GM12873 (cell line): ENCODE results near the gene MED31.

Source experiments
- TF ChIP-seq, protein P1 (sequence below): IDR thresholded peaks from 2 replicates; pipeline ENCODE4 v1.5.1; 2012; ENCODE audit warnings: low read depth, mild to moderate bottlenecking, moderate library complexity, low read length, control low read depth; ENCODE audit not compliant: insufficient read depth; ENCODE audit errors: missing control alignments

Gene MED31

DNA sequence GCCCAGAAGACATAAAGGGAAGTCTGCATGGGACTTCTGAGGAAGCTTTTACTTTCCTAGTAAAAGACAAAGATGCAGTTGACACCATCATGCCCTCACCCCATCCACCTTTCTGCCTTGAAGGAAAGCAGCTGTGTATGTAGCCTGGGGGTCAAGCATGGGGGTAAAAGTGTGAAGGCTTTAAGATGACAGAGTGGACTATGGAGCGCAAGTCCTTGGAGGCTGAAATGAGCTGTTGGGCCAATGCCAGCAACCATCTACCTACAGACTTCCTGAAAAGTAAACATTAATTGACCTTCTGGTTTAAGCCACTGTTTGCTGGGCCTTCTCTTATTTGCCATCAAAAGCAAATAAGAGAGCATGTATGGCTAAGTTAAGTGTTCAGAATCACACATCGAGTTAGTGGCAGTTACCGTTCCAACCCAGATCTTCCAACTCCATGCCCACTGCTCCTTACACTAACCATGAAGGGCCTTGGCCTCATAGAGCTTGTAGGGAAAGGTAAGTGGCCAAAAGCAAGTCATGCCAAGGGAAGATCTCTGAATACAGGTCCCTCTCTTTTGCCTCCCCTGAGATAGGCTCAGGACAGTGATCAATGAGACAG, 31.8 kb upstream of the MED31 start:
- TF ChIP-seq, protein P1, sequence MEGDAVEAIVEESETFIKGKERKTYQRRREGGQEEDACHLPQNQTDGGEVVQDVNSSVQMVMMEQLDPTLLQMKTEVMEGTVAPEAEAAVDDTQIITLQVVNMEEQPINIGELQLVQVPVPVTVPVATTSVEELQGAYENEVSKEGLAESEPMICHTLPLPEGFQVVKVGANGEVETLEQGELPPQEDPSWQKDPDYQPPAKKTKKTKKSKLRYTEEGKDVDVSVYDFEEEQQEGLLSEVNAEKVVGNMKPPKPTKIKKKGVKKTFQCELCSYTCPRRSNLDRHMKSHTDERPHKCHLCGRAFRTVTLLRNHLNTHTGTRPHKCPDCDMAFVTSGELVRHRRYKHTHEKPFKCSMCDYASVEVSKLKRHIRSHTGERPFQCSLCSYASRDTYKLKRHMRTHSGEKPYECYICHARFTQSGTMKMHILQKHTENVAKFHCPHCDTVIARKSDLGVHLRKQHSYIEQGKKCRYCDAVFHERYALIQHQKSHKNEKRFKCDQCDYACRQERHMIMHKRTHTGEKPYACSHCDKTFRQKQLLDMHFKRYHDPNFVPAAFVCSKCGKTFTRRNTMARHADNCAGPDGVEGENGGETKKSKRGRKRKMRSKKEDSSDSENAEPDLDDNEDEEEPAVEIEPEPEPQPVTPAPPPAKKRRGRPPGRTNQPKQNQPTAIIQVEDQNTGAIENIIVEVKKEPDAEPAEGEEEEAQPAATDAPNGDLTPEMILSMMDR: no peak

DNA sequence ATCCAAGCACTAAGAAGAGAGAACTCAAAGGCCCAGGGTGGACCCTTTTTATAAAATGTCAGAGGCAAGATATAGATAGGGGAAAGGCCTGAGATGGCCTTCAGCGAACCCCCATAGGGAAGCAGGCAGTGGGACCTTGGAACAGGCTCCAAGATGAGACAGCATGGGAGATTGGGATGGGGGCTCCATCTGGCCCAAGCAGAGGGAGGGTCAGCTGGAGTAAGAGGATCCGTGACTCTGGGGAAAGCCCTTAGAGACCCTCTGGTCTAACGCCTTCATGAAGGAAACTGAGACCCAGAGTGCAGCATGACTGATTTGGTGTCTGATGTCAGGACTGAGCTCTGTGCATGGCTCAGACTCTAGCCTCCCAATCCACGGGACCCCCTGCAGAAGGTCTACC, 30.9 kb upstream of the MED31 start:
- TF ChIP-seq, protein P1: no peak

DNA sequence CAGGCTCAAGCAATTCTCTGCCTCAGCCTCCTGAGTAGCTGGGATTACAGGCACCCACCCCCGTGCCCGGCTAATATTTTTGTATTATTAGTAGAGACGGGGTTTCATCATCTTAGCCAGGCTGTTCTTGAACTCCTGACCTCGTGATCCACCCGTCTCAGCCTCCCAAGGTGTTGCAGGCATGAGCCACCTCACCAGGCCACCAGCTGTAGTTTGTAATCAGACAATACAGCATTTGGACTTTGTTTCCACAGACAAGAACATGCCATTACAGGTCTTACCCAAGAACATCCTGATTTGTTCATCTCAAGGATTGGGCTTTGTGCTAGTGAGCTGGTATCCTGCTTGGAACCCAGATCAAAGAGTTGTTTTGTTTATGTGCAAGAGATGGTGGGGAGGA, 30.3 kb upstream of the MED31 start:
- TF ChIP-seq, protein P1: no peak

DNA sequence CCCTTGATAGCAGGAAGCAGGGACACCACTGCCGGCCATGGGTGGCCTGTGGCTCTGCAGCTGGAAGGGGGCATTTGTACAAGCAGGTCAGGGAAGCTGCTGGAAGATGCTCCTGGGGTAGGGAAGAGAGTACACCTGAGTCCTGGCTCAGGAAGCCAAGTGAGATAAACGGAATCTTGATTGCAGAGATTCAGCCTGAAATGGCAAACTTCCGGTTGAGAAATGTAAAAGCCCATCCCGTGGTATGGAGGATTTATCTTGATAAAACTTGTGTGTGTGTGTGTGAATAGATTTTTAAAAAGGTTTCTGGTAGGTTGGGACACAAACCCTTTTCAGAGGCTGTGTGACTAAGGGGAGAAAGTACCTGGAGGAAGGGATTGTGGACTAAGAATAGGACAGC, 29.8 kb upstream of the MED31 start:
- TF ChIP-seq, protein P1: no peak

DNA sequence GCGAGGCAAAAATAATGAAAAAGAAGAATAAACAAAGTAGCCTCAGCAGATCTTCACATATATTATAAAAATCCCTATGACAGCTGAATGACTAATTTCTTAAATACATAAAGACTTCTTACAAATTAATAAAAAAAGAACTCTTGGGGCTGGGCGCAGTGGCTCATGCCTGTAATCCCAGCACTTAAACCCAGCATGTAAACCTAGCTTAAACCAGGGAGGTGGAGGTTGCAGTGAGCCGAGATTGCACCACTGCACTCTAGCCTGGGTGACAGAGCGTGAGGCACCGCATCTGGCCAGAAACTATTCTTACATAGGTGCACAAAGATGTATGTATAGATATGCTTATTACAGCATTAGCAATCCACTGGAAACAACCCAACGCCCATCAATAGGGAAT, 27.8 kb upstream of the MED31 start:
- TF ChIP-seq, protein P1: no peak

DNA sequence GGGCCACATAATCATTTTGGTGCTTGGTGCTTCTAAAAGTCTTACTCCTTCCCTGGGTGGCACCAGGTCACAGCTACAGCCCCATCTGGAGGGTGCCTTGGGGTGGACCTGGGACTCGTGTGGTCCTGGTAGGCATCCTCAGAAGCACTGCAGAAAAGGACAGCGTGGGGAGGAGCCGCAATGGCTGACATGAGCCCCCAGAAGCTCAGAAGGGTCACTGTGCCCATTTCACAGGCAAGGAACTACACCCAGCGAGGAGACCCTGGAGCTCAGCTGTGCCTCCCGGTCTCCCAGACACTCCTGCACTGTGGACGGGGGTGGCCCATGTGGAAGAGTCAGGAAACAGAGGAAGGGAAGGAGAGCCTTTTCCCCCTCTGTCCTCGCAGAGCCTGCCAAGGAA, 26.5 kb upstream of the MED31 start:
- TF ChIP-seq, protein P1: no peak

DNA sequence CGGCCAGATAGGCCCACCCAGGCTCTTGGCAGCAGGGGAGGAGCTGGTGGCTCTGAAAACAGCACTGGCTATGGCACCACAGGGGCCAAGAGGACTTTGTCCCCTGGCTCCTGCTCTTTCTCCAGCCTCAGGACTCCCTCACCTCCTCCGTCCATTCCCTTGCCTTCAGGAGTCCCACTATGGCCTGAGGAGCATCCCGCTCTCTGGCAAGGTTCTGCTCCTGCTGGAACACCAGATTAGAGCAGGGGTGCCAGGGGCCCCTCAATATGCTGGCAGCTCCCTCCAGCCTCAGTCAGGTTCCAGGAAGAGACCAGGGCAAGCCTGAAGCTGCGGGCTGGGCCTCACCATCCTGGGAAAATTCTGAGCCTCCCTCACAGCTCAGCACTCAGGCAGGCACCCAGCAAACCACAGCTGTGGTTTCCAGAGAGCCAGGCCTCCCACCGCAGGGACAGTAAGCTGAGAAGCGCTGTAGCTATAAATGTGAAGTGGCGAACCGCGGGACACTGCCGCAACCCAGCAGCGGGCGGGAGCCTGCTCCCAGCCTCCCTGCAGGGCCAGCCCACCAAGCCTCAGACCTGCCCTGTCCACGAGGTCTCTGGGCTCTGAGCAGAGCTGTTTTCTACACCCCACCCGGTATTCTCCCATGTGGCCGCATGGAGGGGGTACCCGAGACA, 25.9 kb upstream of the MED31 start:
- TF ChIP-seq, protein P1: no peak
